ENCODE data around the gene METTL9.

DNA sequence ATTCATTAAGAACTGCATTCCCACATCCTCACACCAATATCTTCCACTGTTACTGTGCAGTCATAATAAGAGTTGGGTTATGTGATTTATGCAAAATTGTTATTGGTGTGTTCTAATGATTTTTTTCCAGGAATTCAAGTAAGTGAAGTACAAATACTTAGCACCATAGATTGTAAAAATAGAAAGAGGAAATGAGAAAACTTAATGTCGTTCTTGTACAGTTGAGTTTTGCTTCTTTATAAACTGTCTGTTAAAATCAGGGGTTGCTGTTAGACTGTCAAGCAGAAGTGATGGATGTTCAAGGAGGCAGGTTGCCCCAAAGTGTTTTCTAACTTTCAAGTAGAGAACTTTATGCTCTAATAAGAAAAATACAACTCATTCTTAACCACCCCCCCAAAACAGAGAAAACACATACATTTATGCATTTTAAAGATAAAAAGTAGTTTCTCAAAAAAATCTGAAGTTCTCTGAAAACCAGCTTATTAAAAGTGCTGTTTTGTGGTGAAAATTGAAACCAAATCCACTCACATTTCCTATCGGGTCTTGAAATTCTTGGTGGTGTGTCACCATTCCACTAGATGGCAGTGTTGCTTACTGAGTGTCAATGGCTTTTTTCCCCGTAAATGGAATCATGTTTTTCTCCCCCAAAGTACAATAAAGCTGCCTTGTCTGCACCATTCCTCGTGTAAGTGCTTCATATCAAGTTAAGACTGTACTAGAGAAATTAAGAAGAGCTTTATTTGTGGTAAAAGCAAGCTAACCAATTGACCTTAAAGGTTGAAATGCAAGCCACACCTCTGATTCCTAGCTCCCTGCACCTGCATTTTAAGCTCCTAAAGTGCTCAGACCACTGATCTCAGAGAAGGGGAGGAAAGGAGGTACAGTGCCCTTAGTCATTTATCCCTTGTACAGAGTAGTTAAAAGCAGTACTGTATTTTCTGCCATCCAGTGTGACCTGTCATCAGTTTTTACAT is 57.7 kb downstream of the METTL9 start:
- peak; percentile 99 for TF ChIP-seq CTCF (conservative IDR thresholded peaks at IDR 0.05; ENCODE audit: low read length)
- no peak for TF ChIP-seq EZH2phosphoT487 (IDR thresholded peaks at IDR 0.05; ENCODE audit: borderline replicate concordance, low read depth, low read length)
